ENCODE results near the gene KAZN.

KAZN gene

DNA sequence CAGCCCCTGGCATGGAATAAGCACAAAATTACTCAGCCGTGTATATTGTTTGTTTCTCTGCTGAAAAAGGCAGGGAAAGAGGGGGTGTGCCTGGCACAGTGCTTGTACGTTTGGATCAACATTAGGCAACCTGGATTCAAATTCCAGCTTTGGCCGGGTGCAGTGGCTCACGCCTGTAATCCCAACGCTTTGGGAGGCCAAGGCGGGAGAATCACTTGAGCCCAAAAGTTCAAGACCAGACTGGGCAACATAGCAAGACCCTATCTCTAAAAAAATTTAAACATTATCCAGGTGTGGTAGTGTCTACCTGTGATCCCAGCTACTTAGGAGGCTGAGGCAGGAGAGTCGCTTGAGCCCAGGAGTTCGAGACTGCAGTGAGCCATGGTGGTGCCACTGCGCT, 402.2 kb downstream of the KAZN start:
- Histone ChIP-seq H3K9me3 (ENCODE audit: control insufficient read depth in 2 of 2, low read length in 2 of 2) (no peaks in the 10 kb centered on the region), H3K4me3 (ENCODE audit: low read length in 2 of 2) (no peak overlapping the region), H3K27me3 (ENCODE audit: control insufficient read depth in 2 of 2, insufficient read depth in 2 of 2, low read length in 2 of 2) (no peaks in the 10 kb centered on the region), H3K9ac (ENCODE audit: low read depth in 1 of 2, low read length in 2 of 2) (no peak overlapping the region), H3K36me3 (ENCODE audit: control insufficient read depth in 2 of 2, insufficient read depth in 2 of 2, low read length in 2 of 2) (no peaks in the 10 kb centered on the region), H3K4me1 (ENCODE audit: control insufficient read depth in 2 of 2, insufficient read depth in 2 of 2, low read length in 2 of 2) (no peaks in the 10 kb centered on the region), H3K27ac (ENCODE audit: low read depth in 2 of 2, low read length in 2 of 2) (no peak overlapping the region)

DNA sequence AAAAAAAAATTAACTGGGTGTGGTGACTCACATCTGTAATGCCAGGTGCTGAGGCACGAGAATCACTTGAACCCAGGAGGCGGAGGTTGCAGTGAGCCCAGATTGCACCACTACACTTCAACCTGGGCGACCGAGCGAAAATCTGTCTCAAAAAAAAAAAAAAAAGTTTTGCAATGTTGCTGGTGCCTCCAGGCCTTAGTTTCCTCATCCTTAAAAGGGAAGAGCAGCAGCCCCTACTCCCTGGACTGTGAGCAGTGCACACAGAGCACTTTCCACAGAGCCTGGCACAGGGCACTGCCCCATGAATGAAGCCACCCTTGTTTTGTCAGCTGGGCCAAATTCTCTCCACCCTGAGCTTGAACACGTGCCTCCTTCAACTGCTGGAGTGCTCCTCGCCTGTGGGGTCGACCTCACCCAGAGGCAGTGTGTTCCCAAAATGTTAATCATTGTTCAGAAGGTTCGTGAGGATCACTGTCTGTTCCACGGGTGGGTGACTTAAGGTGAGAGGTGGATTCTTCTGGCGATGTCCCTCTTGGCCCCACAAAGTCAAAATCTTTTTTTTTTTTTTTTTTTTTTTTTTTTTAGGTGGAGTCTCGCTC, 402.9 kb downstream of the KAZN start:
- Histone ChIP-seq H3K9ac (ENCODE audit: low read depth in 1 of 2, low read length in 2 of 2) (no peak overlapping the region), H3K27ac (ENCODE audit: low read depth in 2 of 2, low read length in 2 of 2) (no peak overlapping the region), H3K36me3 (ENCODE audit: control insufficient read depth in 2 of 2, insufficient read depth in 2 of 2, low read length in 2 of 2) (no peaks in the 10 kb centered on the region), H3K27me3 (ENCODE audit: control insufficient read depth in 2 of 2, insufficient read depth in 2 of 2, low read length in 2 of 2) (no peaks in the 10 kb centered on the region), H3K4me1 (ENCODE audit: control insufficient read depth in 2 of 2, insufficient read depth in 2 of 2, low read length in 2 of 2) (no peaks in the 10 kb centered on the region), H3K4me3 (ENCODE audit: low read length in 2 of 2) (no peak overlapping the region), H3K9me3 (ENCODE audit: control insufficient read depth in 2 of 2, low read length in 2 of 2) (no peaks in the 10 kb centered on the region)

DNA sequence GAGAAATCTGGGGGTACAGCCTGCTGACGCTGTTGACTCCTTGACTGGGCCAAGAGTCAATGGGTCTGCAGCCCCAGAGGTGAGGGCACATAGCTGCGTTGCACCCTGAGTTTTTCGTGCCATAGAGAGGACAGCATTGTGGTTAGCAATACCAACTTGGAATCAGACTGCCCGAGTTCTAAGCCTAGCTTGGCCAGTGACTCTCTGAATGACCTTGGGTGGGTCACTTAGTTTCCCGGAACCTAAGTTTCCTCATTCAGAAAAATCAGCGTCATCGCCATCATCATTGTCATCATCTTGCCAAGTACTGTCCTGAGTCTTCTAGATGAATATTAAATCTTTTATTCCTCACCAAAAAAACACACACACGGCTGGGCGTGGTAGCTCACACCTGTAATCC, 403.8 kb downstream of the KAZN start:
- Histone ChIP-seq H3K27me3 (ENCODE audit: control insufficient read depth in 2 of 2, insufficient read depth in 2 of 2, low read length in 2 of 2) (no peaks in the 10 kb centered on the region), H3K4me1 (ENCODE audit: control insufficient read depth in 2 of 2, insufficient read depth in 2 of 2, low read length in 2 of 2) (no peaks in the 10 kb centered on the region), H3K9me3 (ENCODE audit: control insufficient read depth in 2 of 2, low read length in 2 of 2) (no peaks in the 10 kb centered on the region), H3K36me3 (ENCODE audit: control insufficient read depth in 2 of 2, insufficient read depth in 2 of 2, low read length in 2 of 2) (no peaks in the 10 kb centered on the region), H3K9ac (ENCODE audit: low read depth in 1 of 2, low read length in 2 of 2) (no peak overlapping the region), H3K4me3 (ENCODE audit: low read length in 2 of 2) (no peak overlapping the region), H3K27ac (ENCODE audit: low read depth in 2 of 2, low read length in 2 of 2) (no peak overlapping the region)

DNA sequence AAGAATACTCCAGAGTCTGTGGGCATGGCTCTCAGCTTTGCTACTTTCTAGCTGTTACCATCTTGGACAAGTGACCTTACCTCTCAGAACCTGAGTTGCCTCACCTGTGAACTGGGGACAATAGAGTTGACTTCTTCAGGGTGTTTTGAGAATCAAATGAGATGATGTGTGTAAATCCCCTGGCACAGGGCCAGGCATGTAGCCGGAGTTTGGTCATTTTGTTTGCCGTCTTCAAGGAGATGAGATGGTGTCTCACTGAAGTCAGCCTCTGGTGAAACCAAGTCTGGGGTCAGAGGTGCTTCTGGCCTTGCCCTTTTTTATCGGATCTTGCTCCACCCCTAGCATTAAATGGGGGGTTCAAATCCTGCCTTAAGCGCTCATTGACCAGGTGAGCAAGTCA, 405.9 kb downstream of the KAZN start:
- H3K4me1 ChIP-seq (ENCODE audit: control insufficient read depth in 2 of 2, insufficient read depth in 2 of 2, low read length in 2 of 2), result no peaks in the 10 kb centered on the region
- no peak overlapping the region for H3K4me3 ChIP-seq (ENCODE audit: low read length in 2 of 2)
- H3K27me3 ChIP-seq (ENCODE audit: control insufficient read depth in 2 of 2, insufficient read depth in 2 of 2, low read length in 2 of 2), result no peaks in the 10 kb centered on the region
- no peak overlapping the region for H3K9ac ChIP-seq (ENCODE audit: low read depth in 1 of 2, low read length in 2 of 2)
- H3K27ac ChIP-seq (ENCODE audit: low read depth in 2 of 2, low read length in 2 of 2), result no peak overlapping the region
- no peaks in the 10 kb centered on the region for H3K9me3 ChIP-seq (ENCODE audit: control insufficient read depth in 2 of 2, low read length in 2 of 2)
- H3K36me3 ChIP-seq (ENCODE audit: control insufficient read depth in 2 of 2, insufficient read depth in 2 of 2, low read length in 2 of 2), result no peaks in the 10 kb centered on the region

DNA sequence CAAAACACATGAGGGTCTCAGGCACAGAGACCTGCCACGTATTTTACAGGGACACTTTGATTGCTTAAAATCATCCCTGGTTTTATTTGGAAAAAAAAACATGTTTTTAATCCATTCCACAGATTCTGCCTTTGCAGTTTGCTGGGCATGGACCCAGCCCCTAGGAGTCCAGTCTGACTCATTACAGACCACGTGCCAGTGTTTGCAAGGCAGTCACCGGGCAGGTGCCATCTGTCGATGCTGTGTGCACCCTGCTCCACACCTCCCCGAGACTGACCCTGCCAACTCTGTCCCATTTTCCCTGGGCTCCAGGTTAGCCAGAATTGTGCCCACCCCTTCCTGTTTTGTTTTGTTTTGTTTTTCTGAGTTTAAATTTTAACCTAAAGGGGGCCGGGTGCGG, 406.6 kb downstream of the KAZN start:
- H3K27ac ChIP-seq (ENCODE audit: low read depth in 2 of 2, low read length in 2 of 2), result no peak overlapping the region
- H3K9ac ChIP-seq (ENCODE audit: low read depth in 1 of 2, low read length in 2 of 2), result no peak overlapping the region
- no peaks in the 10 kb centered on the region for H3K27me3 ChIP-seq (ENCODE audit: control insufficient read depth in 2 of 2, insufficient read depth in 2 of 2, low read length in 2 of 2)
- H3K36me3 ChIP-seq (ENCODE audit: control insufficient read depth in 2 of 2, insufficient read depth in 2 of 2, low read length in 2 of 2), result no peaks in the 10 kb centered on the region
- H3K4me1 ChIP-seq (ENCODE audit: control insufficient read depth in 2 of 2, insufficient read depth in 2 of 2, low read length in 2 of 2), result no peaks in the 10 kb centered on the region
- no peaks in the 10 kb centered on the region for H3K9me3 ChIP-seq (ENCODE audit: control insufficient read depth in 2 of 2, low read length in 2 of 2)
- H3K4me3 ChIP-seq (ENCODE audit: low read length in 2 of 2), result no peak overlapping the region

DNA sequence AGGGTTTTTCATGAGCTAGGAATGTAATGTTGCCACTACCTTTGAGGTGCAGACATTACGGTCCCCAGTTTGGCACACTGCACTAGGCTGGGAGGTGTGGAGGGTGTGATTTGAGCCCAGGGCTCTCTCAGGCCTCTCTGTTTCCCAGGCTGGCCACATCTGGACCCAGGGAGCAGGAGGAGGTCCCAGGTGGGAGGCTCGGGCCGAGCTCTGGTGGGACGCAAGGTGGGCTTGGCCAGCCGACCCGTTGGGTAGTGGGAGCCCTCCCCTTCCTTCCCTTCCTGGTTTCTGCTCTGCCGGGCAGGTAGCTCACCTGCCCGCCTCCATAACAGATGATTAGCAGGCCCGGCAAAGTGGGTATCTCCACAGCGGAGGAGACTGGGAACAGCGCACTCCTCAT, 408.9 kb downstream of the KAZN start:
- no peaks in the 10 kb centered on the region for H3K4me1 ChIP-seq (ENCODE audit: control insufficient read depth in 2 of 2, insufficient read depth in 2 of 2, low read length in 2 of 2)
- no peaks in the 10 kb centered on the region for H3K9me3 ChIP-seq (ENCODE audit: control insufficient read depth in 2 of 2, low read length in 2 of 2)
- no peak overlapping the region for H3K4me3 ChIP-seq (ENCODE audit: low read length in 2 of 2)
- H3K27ac ChIP-seq (ENCODE audit: low read depth in 2 of 2, low read length in 2 of 2), result no peak overlapping the region
- peaks cover 0 to 1% of the 10 kb centered on the region in 2 donors for H3K27me3 ChIP-seq (ENCODE audit: control insufficient read depth in 2 of 2, insufficient read depth in 2 of 2, low read length in 2 of 2)
- H3K36me3 ChIP-seq (ENCODE audit: control insufficient read depth in 2 of 2, insufficient read depth in 2 of 2, low read length in 2 of 2), result no peaks in the 10 kb centered on the region
- H3K9ac ChIP-seq (ENCODE audit: low read depth in 1 of 2, low read length in 2 of 2), result no peak overlapping the region

DNA sequence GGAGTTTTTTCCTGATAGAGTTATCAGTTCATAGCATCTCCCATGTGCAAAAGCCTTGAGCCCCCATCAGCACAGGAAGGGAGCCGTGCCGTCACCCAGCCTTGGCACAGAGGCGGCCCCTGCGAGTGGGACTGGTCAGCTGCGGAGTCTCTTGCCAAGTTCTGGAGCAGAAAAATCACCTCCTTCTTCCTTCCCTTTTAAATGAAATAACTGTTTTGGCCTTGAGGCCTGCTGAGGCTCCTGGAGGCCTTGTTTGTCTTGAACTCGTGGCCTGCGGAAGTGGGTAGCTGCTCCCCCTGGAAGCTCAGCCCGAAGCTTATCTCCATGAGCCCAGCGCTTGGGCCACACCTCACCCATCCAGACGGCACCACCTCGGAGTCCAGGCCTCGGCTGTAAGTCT, 409.4 kb downstream of the KAZN start:
- Histone ChIP-seq H3K27ac (ENCODE audit: low read depth in 2 of 2, low read length in 2 of 2) (no peak overlapping the region), H3K4me3 (ENCODE audit: low read length in 2 of 2) (no peak overlapping the region), H3K9me3 (ENCODE audit: control insufficient read depth in 2 of 2, low read length in 2 of 2) (no peaks in the 10 kb centered on the region), H3K9ac (ENCODE audit: low read depth in 1 of 2, low read length in 2 of 2) (no peak overlapping the region), H3K27me3 (ENCODE audit: control insufficient read depth in 2 of 2, insufficient read depth in 2 of 2, low read length in 2 of 2) (peaks cover 0 to 1% of the 10 kb centered on the region in 2 donors), H3K4me1 (ENCODE audit: control insufficient read depth in 2 of 2, insufficient read depth in 2 of 2, low read length in 2 of 2) (no peaks in the 10 kb centered on the region), H3K36me3 (ENCODE audit: control insufficient read depth in 2 of 2, insufficient read depth in 2 of 2, low read length in 2 of 2) (no peaks in the 10 kb centered on the region)

DNA sequence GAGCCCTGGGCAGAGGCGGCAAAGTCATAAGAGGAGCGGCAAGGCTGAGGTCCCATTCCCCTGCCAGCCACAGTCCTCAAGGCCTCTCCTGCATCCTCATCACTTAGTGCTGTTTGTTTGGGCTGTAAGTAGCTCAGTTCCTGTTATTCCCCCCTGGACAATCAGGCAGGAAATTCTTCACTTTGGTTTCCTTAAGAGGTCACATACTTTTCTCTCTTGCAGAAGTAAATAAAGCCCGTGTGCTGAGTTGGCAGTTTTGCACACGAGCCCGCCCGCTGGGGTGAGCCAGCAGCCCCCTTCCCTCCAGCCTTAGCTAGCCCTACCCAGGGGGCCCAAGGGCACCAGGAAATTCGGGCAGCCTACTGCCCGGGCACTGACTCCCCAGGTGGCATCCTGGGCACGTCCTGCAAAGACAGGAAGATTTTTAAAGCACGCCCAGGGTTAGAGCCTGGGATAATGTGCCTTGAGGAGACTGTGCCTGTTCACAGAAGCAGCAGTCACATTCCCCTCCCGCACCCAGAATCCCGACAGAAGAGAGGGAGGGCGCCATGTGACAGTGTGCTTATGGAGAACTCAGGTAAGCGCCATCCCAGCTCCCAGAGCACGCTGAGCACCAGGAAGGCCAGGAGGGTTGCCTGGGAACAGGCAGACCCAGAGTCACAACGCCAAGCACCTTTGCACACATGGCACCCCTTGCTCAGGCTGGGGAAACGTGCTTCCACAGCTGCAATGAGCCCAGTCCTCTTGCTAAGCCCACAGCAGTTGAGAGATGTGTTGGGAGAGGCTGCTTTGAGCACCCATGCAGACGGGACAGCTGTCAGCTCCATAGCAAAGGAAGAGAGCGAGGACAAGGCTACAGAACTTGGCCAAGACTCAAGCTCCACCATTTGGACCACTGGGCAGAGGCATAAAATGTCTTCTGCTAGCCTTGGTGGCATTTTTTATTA, 410.6 kb downstream of the KAZN start:
- no peaks in the 10 kb centered on the region for H3K36me3 ChIP-seq (ENCODE audit: control insufficient read depth in 2 of 2, insufficient read depth in 2 of 2, low read length in 2 of 2)
- no peak overlapping the region for H3K27ac ChIP-seq (ENCODE audit: low read depth in 2 of 2, low read length in 2 of 2)
- H3K4me1 ChIP-seq (ENCODE audit: control insufficient read depth in 2 of 2, insufficient read depth in 2 of 2, low read length in 2 of 2), result no peaks in the 10 kb centered on the region
- H3K9me3 ChIP-seq (ENCODE audit: control insufficient read depth in 2 of 2, low read length in 2 of 2), result no peaks in the 10 kb centered on the region
- H3K27me3 ChIP-seq (ENCODE audit: control insufficient read depth in 2 of 2, insufficient read depth in 2 of 2, low read length in 2 of 2), result peaks cover 0 to 1% of the 10 kb centered on the region in 2 donors
- no peak overlapping the region for H3K4me3 ChIP-seq (ENCODE audit: low read length in 2 of 2)
- no peak overlapping the region for H3K9ac ChIP-seq (ENCODE audit: low read depth in 1 of 2, low read length in 2 of 2)

DNA sequence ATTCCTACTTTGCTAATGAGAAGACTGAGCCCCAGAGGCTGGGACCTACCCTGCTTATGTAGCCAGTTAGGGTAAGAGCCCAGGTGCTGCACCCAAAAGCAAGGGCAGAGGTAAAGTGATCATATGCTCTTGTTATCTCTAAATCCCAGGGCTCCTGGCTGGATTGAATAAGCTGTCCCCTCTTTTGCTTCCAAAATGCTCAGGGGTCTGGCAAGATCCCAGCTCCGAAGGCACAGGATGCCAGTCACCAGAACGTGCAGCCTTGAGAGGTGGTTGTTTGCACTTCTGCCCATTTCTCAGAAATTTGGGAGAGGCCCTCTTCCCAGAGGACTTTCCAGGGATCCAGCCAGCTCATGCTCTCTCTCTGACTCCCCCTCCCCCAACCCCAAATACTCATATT, 412.7 kb downstream of the KAZN start:
- Histone ChIP-seq H3K4me3 (ENCODE audit: low read length in 2 of 2) (no peak overlapping the region), H3K36me3 (ENCODE audit: control insufficient read depth in 2 of 2, insufficient read depth in 2 of 2, low read length in 2 of 2) (no peaks in the 10 kb centered on the region), H3K9me3 (ENCODE audit: control insufficient read depth in 2 of 2, low read length in 2 of 2) (no peaks in the 10 kb centered on the region), H3K4me1 (ENCODE audit: control insufficient read depth in 2 of 2, insufficient read depth in 2 of 2, low read length in 2 of 2) (no peaks in the 10 kb centered on the region), H3K9ac (ENCODE audit: low read depth in 1 of 2, low read length in 2 of 2) (no peak overlapping the region), H3K27me3 (ENCODE audit: control insufficient read depth in 2 of 2, insufficient read depth in 2 of 2, low read length in 2 of 2) (peaks cover 0 to 1% of the 10 kb centered on the region in 2 donors), H3K27ac (ENCODE audit: low read depth in 2 of 2, low read length in 2 of 2) (no peak overlapping the region)

DNA sequence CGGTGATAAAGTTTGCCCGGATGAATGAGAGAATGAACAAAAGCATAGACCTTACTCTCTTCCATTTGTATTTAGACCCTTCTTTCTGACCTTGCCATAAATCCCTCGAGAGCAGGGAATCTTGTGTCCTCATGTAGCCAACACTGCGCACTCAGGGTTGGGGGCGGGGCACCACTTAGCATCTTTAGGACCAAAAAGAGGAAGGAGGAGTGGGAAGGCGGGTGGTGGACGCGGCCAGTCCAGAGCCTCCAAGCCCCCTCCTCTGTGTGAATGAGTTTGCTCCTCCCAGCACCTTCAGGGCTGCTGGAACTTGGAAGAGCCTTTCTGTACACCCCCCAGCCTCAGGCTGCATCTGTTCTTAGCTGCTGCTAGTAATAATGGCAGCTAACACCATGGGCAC, 413.2 kb downstream of the KAZN start:
- Histone ChIP-seq H3K9me3 (ENCODE audit: control insufficient read depth in 2 of 2, low read length in 2 of 2) (no peaks in the 10 kb centered on the region), H3K27me3 (ENCODE audit: control insufficient read depth in 2 of 2, insufficient read depth in 2 of 2, low read length in 2 of 2) (peaks cover 0 to 1% of the 10 kb centered on the region in 2 donors), H3K4me1 (ENCODE audit: control insufficient read depth in 2 of 2, insufficient read depth in 2 of 2, low read length in 2 of 2) (no peaks in the 10 kb centered on the region), H3K4me3 (ENCODE audit: low read length in 2 of 2) (no peak overlapping the region), H3K36me3 (ENCODE audit: control insufficient read depth in 2 of 2, insufficient read depth in 2 of 2, low read length in 2 of 2) (no peaks in the 10 kb centered on the region), H3K27ac (ENCODE audit: low read depth in 2 of 2, low read length in 2 of 2) (no peak overlapping the region), H3K9ac (ENCODE audit: low read depth in 1 of 2, low read length in 2 of 2) (no peak overlapping the region)
